Measurements from ENCODE around the gene DZIP1. TPM values are rescaled to one million over a fixed set of nuclear protein-coding genes. Genes with fewer than 3 reads are reported as not detected.

DZIP1 gene
- total and polyA plus RNA-seq, 2 of the 8 experiments (the other 6 are each of a cell fraction or from before 2014, with no cell fraction given) = 7.6 to 24.6 TPM

GRCh38 chr13:95626768-95627167 lies 17.7 kb downstream of the DZIP1 start:
- Histone ChIP-seq H4K8ac (ENCODE audit: extremely low read depth, insufficient read depth, low read length) (no peak overlapping the region), H3K18ac (ENCODE audit: extremely low read depth, low read length) (no peak overlapping the region), H3K4me1 (replicated peaks in 1 of 4; ENCODE audit: control insufficient read depth in 3 of 4, insufficient read depth in 4 of 4, low read length in 3 of 4) (no peaks in the 10 kb centered on the region; a peak in 1 of 7 replicates), H3K14ac (ENCODE audit: insufficient read length) (no peak overlapping the region), H3K79me1 (ENCODE audit: low read depth, low read length) (no peaks in the 10 kb centered on the region), H3K27me3 (replicated peaks in 1 of 4; ENCODE audit: control insufficient read depth in 3 of 4, extremely low read depth in 1 of 4, insufficient read depth in 3 of 4, low read length in 3 of 4) (no peaks in the 10 kb centered on the region), H3K36me3 (ENCODE audit: control insufficient read depth in 2 of 4, insufficient read depth in 4 of 4, low read length in 3 of 4) (peaks cover 3 to 51% (median 27%) of the 10 kb centered on the region in 4 experiments), H3K9me3 (ENCODE audit: insufficient read depth in 2 of 2, low read depth in 1 of 2, low read length in 1 of 2) (no peaks in the 10 kb centered on the region), H2BK15ac (ENCODE audit: low read length) (no peak overlapping the region), H2BK20ac (ENCODE audit: low read length) (no peak overlapping the region), H3K4me3 (ENCODE audit: extremely low read depth in 1 of 4, insufficient read depth in 2 of 4, low read depth in 3 of 4, low read length in 4 of 4) (no peak overlapping the region), H3K79me2 (ENCODE audit: control insufficient read depth in 1 of 2, insufficient read depth in 2 of 2, low read length in 2 of 2) (no peaks in the 10 kb centered on the region), H3K4me2 (ENCODE audit: insufficient read depth in 1 of 2, low read depth in 2 of 2, low read length in 2 of 2) (no peak overlapping the region), H2BK12ac (ENCODE audit: low read depth, low read length) (no peak overlapping the region), H4K20me1 (replicated peaks in 1 of 2; ENCODE audit: control insufficient read depth in 1 of 2, insufficient read depth in 2 of 2, low read length in 2 of 2) (no peaks in the 10 kb centered on the region), H2BK120ac (replicated peaks; ENCODE audit: low read depth, low read length) (no peak overlapping the region), H3K23me2 (ENCODE audit: low read depth, low read length) (no peaks in the 10 kb centered on the region), H2AFZ (ENCODE audit: low read length) (no peak overlapping the region), H3K27ac (ENCODE audit: low read depth, low read length) (no peak overlapping the region), H3K56ac (replicated peaks; ENCODE audit: insufficient read length, low read depth, low read length) (no peak overlapping the region), H3K9ac (replicated peaks in 1 of 4; ENCODE audit: extremely low read depth in 1 of 4, low read depth in 3 of 4, low read length in 3 of 4) (no peak overlapping the region), H4K91ac (replicated peaks; ENCODE audit: insufficient read length, low read length) (no peak overlapping the region), H3K23ac (ENCODE audit: insufficient read length) (no peak overlapping the region), H2BK5ac (ENCODE audit: low read depth, low read length) (no peak overlapping the region), H3K4ac (replicated peaks; ENCODE audit: insufficient read length, low read depth, low read length) (no peak overlapping the region), H2AK5ac (ENCODE audit: low read depth, low read length) (no peak overlapping the region), H4K5ac (ENCODE audit: insufficient read length, low read depth, low read length) (no peak overlapping the region)
- DNase-seq (ENCODE audit: low read depth in 1 of 2, low spot score in 2 of 2) (no peak), FAIRE-seq (no peak)
- ChIA-PET POLR2A (ENCODE audit: partially characterized antibody) (no interaction called here), CTCF (ENCODE audit: partially characterized antibody) (interaction anchor here (1.0 to 9.3 kb wide), 4 partner anchors 10 to 209 kb away, joined by 4 to 142 read pairs (median 4); no protein-coding TSS in a partner anchor)
- TF ChIP-seq FOSL1 (IDR thresholded peaks at IDR 0.05; ENCODE audit: insufficient read depth, low read depth, low read length) (no peak), SP1 (IDR thresholded peaks at IDR 0.05; ENCODE audit: low read depth, low read length) (no peak), NRF1 (IDR thresholded peaks at IDR 0.05; ENCODE audit: low read depth, low read length) (no peak), ZNF274 (IDR thresholded peaks at IDR 0.05; ENCODE audit: borderline replicate concordance, extremely low read depth, low read length) (no peak)

All from H1 (cell line).